Right lobe of liver (tissue), 6 donors: ENCODE data around the gene GOLGA7B. TPM values are rescaled to one million over a fixed set of nuclear protein-coding genes. Genes with fewer than 3 reads are reported as not detected.

ENCODE experiments used
- ATAC-seq, 4 donors: fragments of 200-7000 bp; cut with Tn5 transposase; one replicate each; pipeline ENCODE4 v1.9.1; 2020; ENCODE audit warnings: mild to moderate bottlenecking in 4 of 4, moderate library complexity in 4 of 4
- DNase-seq, 3 donors: peaks; one replicate each; pipeline ENCODE4 v3.0.0-alpha.2; 2020
- H3K27ac ChIP-seq, 3 donors: fragments of 200-600 bp; one replicate each; pipeline ENCODE4 v1.8.0; 2022
- H3K27me3 ChIP-seq, 2 donors: fragments of 200-600 bp; one replicate each; pipeline ENCODE4 v1.8.0; 2022
- H3K36me3 ChIP-seq, 4 donors: fragments of 200-600 bp; sonication (generic) in 1 of 4; one replicate each; pipeline versions ENCODE4 v1.5.1 to v1.8.0; 2017 to 2022; ENCODE audit warnings: control low read depth in 1 of 4
- H3K4me1 ChIP-seq, 4 donors: fragments of 200-600 bp; sonication (generic) in 1 of 4; one replicate each; pipeline versions ENCODE4 v1.5.1 to v1.8.0; 2017 to 2022; ENCODE audit warnings: control low read depth in 1 of 4
- H3K4me3 ChIP-seq, 3 donors: fragments of 200-600 bp; one replicate each; pipeline ENCODE4 v1.8.0; 2022
- H3K9me3 ChIP-seq, 4 donors: fragments of 200-600 bp; sonication (generic) in 1 of 4; one replicate each; pipeline versions ENCODE4 v1.5.1 to v1.8.0; 2017 to 2022; ENCODE audit warnings: control low read depth in 1 of 4
- POLR2A ChIP-seq: fragments of 450-650 bp; IDR thresholded peaks from one replicate; pipeline ENCODE4 v1.6.1; 2017; ENCODE audit warnings: antibody characterized with exemption, mild to moderate bottlenecking
- WGBS: methylation state at CpG from one replicate; pipeline ENCODE4 v1.1.6; 2018; ENCODE audit warnings: low coverage, low lambda C conversion rate; ENCODE audit not compliant: insufficient coverage; ENCODE audit errors: missing lambda C conversion rate; 5-methylcytosine and 5-hydroxymethylcytosine counted together
- intact Hi-C, 2 donors: fragments of 100-400 bp; cut with DNase I; formaldehyde crosslinking; loops; one replicate each; pipeline versions ENCODE4 v1.11.2 to v1.14.1; 2022
- total RNA-seq, 6 experiments: library from RNA; depleted of rRNA in 2 of 6; stranded (reverse); fragments of >200 nt in 2 of 6; fragmentation: NEBNext Ultra II Directional in 3 of 6; extraction: Animal tissue kit (Norgen Biotek cat#: 25700) in 3 of 6; gene quantifications; one replicate each; pipeline versions ENCODE4 v1.1.0 to v1.2.4, GENCODE V29; 2016 to 2023
- TF ChIP-seq, protein P1 (sequence below), 4 donors: fragments of 200-600 bp in 3 of 4; fragments of 450-650 bp in 1 of 4; IDR thresholded peaks; one replicate each; pipeline versions ENCODE4 v1.5.1 to v1.8.0; 2016 to 2022; ENCODE audit warnings: antibody characterized with exemption in 4 of 4, mild to moderate bottlenecking in 2 of 4
- donor health status: DM: no; HTN: yes; CAD: no.
- donor health status: DM: no; HTN: no; CAD: no.
- donor health status: DM: no; HTN: no; CAD: no.
- donor health status: DM: no; HTN: yes; CAD: no.
- donor health status: DM: no; HTN: yes; CAD: no.

GOLGA7B gene
- total RNA-seq, 6 experiments from 2014 or later: 0.06 to 0.28 (median 0.14) TPM

DNA sequence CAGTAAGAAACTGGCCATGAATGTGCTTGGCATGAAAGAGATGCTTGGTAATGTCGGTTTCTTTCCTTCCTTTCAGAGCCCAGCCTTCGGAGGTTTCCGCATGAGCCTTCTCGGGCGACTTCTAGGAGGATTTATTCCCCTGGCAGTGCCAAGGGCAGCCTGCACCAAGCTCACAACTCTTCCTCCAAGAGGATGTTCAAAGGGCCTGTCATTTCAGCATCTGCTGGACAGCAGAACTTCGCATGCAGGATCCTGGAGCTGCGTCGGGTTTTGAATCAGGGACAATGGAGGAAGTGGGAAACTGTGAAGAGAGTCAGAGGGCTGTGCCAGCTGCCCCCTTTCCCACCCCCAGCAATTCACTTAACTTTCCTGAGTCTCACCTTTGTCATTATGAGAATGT is 21.3 kb downstream of the GOLGA7B start:
- H3K27ac ChIP-seq: no peak overlapping the region
- H3K4me1 ChIP-seq: no peaks in the 10 kb centered on the region
- 67% methylated on average over 7 of the region's 8 CpGs for WGBS
- H3K36me3 ChIP-seq: no peaks in the 10 kb centered on the region
- intact Hi-C loops: no loop called here
- DNase-seq: no peak
- ATAC-seq: no peak
- H3K9me3 ChIP-seq: no peaks in the 10 kb centered on the region
- H3K4me3 ChIP-seq: no peak overlapping the region
- H3K27me3 ChIP-seq: no peaks in the 10 kb centered on the region
- TF ChIP-seq POLR2A: no peak
- TF ChIP-seq, protein P1, sequence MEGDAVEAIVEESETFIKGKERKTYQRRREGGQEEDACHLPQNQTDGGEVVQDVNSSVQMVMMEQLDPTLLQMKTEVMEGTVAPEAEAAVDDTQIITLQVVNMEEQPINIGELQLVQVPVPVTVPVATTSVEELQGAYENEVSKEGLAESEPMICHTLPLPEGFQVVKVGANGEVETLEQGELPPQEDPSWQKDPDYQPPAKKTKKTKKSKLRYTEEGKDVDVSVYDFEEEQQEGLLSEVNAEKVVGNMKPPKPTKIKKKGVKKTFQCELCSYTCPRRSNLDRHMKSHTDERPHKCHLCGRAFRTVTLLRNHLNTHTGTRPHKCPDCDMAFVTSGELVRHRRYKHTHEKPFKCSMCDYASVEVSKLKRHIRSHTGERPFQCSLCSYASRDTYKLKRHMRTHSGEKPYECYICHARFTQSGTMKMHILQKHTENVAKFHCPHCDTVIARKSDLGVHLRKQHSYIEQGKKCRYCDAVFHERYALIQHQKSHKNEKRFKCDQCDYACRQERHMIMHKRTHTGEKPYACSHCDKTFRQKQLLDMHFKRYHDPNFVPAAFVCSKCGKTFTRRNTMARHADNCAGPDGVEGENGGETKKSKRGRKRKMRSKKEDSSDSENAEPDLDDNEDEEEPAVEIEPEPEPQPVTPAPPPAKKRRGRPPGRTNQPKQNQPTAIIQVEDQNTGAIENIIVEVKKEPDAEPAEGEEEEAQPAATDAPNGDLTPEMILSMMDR (IDR thresholded peaks at IDR 0.05): no peak

DNA sequence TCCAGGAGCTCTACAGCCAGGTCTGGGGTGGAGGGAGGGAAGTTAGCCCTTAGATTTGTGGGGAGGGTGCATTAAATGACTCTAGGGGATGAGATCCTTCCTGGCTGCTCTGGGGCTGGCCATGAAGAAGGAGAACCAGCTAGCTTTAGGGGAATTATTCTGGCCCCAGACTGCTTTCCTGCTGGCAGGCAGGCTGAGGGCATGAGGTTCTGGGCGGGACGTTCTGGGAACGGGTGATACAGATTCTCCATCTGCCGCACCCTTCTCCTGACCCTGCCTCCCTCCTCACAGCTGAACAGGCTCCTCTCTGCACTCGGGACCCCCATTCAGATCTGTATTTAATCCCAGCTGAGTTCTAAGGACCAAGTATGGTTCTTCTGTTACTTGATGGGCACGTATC is 23.9 kb downstream of the GOLGA7B start:
- Histone ChIP-seq H3K27me3 (no peaks in the 10 kb centered on the region), H3K9me3 (no peaks in the 10 kb centered on the region), H3K27ac (no peak overlapping the region), H3K4me1 (no peaks in the 10 kb centered on the region), H3K36me3 (no peaks in the 10 kb centered on the region), H3K4me3 (no peak overlapping the region)
- WGBS: 18% methylated on average over 2 of the region's 6 CpGs
- TF ChIP-seq POLR2A: no peak
- TF ChIP-seq, protein P1 (IDR thresholded peaks at IDR 0.05): no peak
- ATAC-seq (no peak), DNase-seq (no peak)
- intact Hi-C loops: no loop called here

DNA sequence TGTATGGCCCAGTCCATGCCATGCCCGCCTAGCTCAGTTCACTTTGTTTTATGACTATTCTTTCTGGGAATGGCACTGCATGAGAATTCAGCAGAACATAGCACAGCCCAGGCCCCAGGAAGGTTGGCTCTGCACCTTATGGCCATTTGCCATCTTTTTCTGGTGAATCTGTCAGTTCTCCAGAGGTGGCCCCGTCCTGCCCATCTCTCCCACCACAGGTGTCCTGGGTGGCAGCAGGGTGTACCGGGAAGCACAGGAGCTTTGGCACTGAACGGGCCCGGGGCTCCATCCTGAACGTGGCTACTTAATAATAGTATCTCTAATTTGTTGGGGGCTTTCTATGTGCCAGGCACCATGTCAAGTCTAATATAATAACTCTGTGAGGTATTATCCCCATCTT is 24.7 kb downstream of the GOLGA7B start:
- WGBS: 46% methylated on average over 5 of the region's 6 CpGs
- Histone ChIP-seq H3K9me3 (no peaks in the 10 kb centered on the region), H3K27ac (no peak overlapping the region), H3K36me3 (no peaks in the 10 kb centered on the region), H3K4me1 (no peaks in the 10 kb centered on the region), H3K4me3 (no peak overlapping the region), H3K27me3 (no peaks in the 10 kb centered on the region)
- TF ChIP-seq, protein P1 (IDR thresholded peaks at IDR 0.05): no peak
- no peak for TF ChIP-seq POLR2A
- ATAC-seq: no peak
- intact Hi-C loops: no loop called here
- no peak for DNase-seq

DNA sequence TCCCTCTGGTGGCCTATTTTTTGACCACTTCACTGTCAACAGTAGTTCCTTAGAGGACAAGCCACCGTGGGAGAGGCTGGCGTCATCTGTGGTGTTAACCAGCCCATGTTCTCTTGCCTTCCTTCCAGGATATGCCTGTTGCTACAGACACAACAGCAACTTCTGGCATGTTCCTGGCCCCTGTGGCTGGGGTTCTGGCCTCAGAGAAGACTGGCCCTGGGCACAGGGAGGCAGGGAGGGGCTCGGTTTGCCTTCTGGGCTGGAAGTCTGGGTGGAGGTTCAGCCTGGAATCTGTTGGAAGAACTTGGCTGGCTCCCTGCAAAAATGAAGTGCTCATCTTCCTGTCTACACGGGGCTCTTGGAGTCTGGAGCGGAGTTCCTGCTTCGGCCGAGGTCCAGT is 25.7 kb downstream of the GOLGA7B start:
- intact Hi-C loops: no loop called here
- H3K4me1 ChIP-seq: no peaks in the 10 kb centered on the region
- no peaks in the 10 kb centered on the region for H3K27me3 ChIP-seq
- 47% methylated on average over 2 of the region's 7 CpGs for WGBS
- no peaks in the 10 kb centered on the region for H3K9me3 ChIP-seq
- DNase-seq: no peak
- no peaks in the 10 kb centered on the region for H3K36me3 ChIP-seq
- H3K4me3 ChIP-seq: no peak overlapping the region
- no peak for TF ChIP-seq POLR2A
- TF ChIP-seq, protein P1 (IDR thresholded peaks at IDR 0.05): no peak
- H3K27ac ChIP-seq: no peak overlapping the region
- ATAC-seq: no peak

DNA sequence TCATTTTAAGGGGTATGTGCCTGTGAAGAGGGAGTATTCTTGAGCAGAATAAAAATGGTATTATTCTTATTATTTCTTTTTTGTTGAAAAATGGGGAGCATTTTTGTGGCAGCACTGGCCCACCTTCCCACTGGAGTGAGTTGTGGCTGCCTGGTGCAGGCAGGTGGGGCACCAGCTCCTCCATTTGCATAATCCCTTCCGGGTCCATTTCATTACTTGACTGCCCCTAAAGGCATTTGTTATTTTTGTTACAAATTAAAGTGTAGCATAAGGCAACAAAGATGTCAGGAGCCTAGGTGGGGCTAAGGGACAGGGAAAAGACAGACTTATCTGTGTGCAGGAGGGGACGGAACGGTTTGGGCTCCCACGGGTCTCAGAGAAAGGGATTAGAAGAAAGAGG is 26.8 kb downstream of the GOLGA7B start:
- no peak for TF ChIP-seq POLR2A
- TF ChIP-seq, protein P1 (IDR thresholded peaks at IDR 0.05): no peak
- 53% methylated on average over 4 of the region's 4 CpGs for WGBS
- ATAC-seq (no peak), DNase-seq (no peak)
- intact Hi-C loops: no loop called here
- Histone ChIP-seq H3K36me3 (no peaks in the 10 kb centered on the region), H3K27ac (no peak overlapping the region), H3K9me3 (no peaks in the 10 kb centered on the region), H3K27me3 (no peaks in the 10 kb centered on the region), H3K4me3 (no peak overlapping the region), H3K4me1 (no peaks in the 10 kb centered on the region)
